Transverse colon (tissue), 4 donors: ENCODE results near the gene HINT2. TPM values are rescaled to one million over a fixed set of nuclear protein-coding genes. Genes with fewer than 3 reads are reported as not detected.

Experiments used
- DNase-seq: peaks from one replicate; pipeline ENCODE4 v3.0.0-alpha.2; 2019
- H3K27ac ChIP-seq, 4 donors: fragments of 200-600 bp; sonication (generic); 2 replicates each; pipeline ENCODE4 v1.5.1; 2016 to 2018; ENCODE audit warnings: inconsistent platforms in 4 of 4
- H3K27me3 ChIP-seq: fragments of 200-600 bp; sonication (generic); 2 replicates; pipeline ENCODE4 v1.5.1; 2017; ENCODE audit warnings: inconsistent platforms
- H3K36me3 ChIP-seq, 4 donors: fragments of 200-600 bp; sonication (generic); 2 replicates each; pipeline ENCODE4 v1.5.1; 2017 to 2019; ENCODE audit warnings: inconsistent platforms in 4 of 4
- H3K4me1 ChIP-seq, 4 donors: fragments of 200-600 bp; sonication (generic); 2 replicates each; pipeline ENCODE4 v1.5.1; 2017 to 2020; ENCODE audit warnings: inconsistent platforms in 4 of 4
- H3K4me3 ChIP-seq, 4 donors: fragments of 200-600 bp; sonication (generic); 1 replicate in 1 of 4; 2 replicates in 3 of 4; pipeline versions ENCODE4 v1.5.1 to v1.6.1; 2017 to 2019; ENCODE audit warnings: inconsistent platforms in 4 of 4
- H3K9me3 ChIP-seq, 2 donors: fragments of 200-600 bp; sonication (generic); 2 replicates each; pipeline ENCODE4 v1.5.1; 2017 to 2019; ENCODE audit warnings: inconsistent platforms in 2 of 2
- CTCF ChIP-seq, 5 experiments: fragments of 200-600 bp in 3 of 5; fragments of 450-650 bp in 2 of 5; sonication (generic) in 3 of 5; IDR thresholded peaks; 1 replicate in 2 of 5; 2 replicates in 3 of 5; pipeline ENCODE4 v1.5.1; 2016 to 2017; ENCODE audit warnings: antibody characterized with exemption in 5 of 5, inconsistent platforms in 3 of 5, mild to moderate bottlenecking in 2 of 5, moderate library complexity in 1 of 5
- EP300 ChIP-seq: sonication (generic); formaldehyde crosslinking; IDR thresholded peaks from one replicate; pipeline ENCODE4 v1.6.1; 2017; ENCODE audit warnings: antibody characterized with exemption, low read depth
- POLR2A ChIP-seq: fragments of 450-650 bp; IDR thresholded peaks from one replicate; pipeline ENCODE4 v1.6.1; 2016; ENCODE audit warnings: antibody characterized with exemption, mild to moderate bottlenecking, moderate library complexity
- POLR2AphosphoS5 ChIP-seq, 3 donors: sonication (generic); formaldehyde crosslinking; IDR thresholded peaks; one replicate each; pipeline ENCODE4 v1.6.1; 2016; ENCODE audit warnings: antibody characterized with exemption in 3 of 3
- WGBS, 2 donors: methylation state at CpG; one replicate each; pipeline ENCODE4 v1.1.5; 2018; ENCODE audit warnings: low coverage in 1 of 2; 5-methylcytosine and 5-hydroxymethylcytosine counted together
- in situ Hi-C, 4 donors: fragments of 200-750 bp; cut with MboI; loops; one replicate each; pipeline versions ENCODE4 v1.15.0 to v1.15.1; 2017; ENCODE audit warnings: low sequenced_read_pairs in 3 of 4, low pct_ligation_motif_present in 1 of 4, low pct_unique_long_range_greater_than_20kb in 1 of 4
- intact Hi-C: fragments of 100-400 bp; cut with DNase I; formaldehyde crosslinking; loops from one replicate; pipeline ENCODE4 v1.15.1; 2023; ENCODE audit warnings: low total_unique reads
- total RNA-seq, 4 donors: library from RNA; depleted of rRNA; stranded (reverse); fragments of >200 nt; gene quantifications; one replicate each; pipeline ENCODE4 v1.1.0, GENCODE V29; 2016

The HINT2 gene
- total RNA-seq, 4 donors from 2014 or later: 16.8 to 58.0 (median 38.9) TPM

- TF ChIP-seq POLR2AphosphoS5 (IDR thresholded peaks at IDR 0.05): no peak
- no peak for TF ChIP-seq EP300
- WGBS, 2 donors: 60 to 76% methylated on average over 2 to 4 of the region's 4 CpGs
- intact Hi-C loops: no loop called here
- no peak for DNase-seq
- Histone ChIP-seq H3K27me3 (no peaks in the 10 kb centered on the region), H3K4me1 (peaks cover 11 to 32% (median 19%) of the 10 kb centered on the region in 4 donors), H3K4me3 (no peak overlapping the region), H3K36me3 (no peaks in the 10 kb centered on the region), H3K9me3 (no peaks in the 10 kb centered on the region), H3K27ac (peak overlapping the region; percentile 20 to 69 (median 50))
- in situ Hi-C loops: no loop called here
Observed at GRCh38 chr9:35847792-35848572, 33.1 kb upstream of the HINT2 start.

- no peaks in the 10 kb centered on the region for H3K27me3 ChIP-seq
- no peaks in the 10 kb centered on the region for H3K9me3 ChIP-seq
- H3K4me1 ChIP-seq: peaks cover 11 to 32% (median 19%) of the 10 kb centered on the region in 4 donors
- peak overlapping the region; percentile 15 to 69 (median 56) for H3K27ac ChIP-seq
- no peak for TF ChIP-seq POLR2AphosphoS5 (IDR thresholded peaks at IDR 0.05)
- TF ChIP-seq POLR2A: no peak
- TF ChIP-seq EP300: no peak
- TF ChIP-seq CTCF (IDR thresholded peaks at IDR 0.05): no peak
- 62 to 84% methylated on average over 8 to 31 of the region's 53 CpGs for WGBS, 2 donors
- no peaks in the 10 kb centered on the region for H3K36me3 ChIP-seq
- intact Hi-C loops: no loop called here
- in situ Hi-C loops: no loop called here
- H3K4me3 ChIP-seq: no peak overlapping the region
- DNase-seq: no peak
Observed at GRCh38 chr9:35845824-35846771, 31.3 kb upstream of the HINT2 start.

GRCh38 chr9:35844628-35845270, 29.9 kb upstream of the HINT2 start:
- no peak for TF ChIP-seq POLR2A
- TF ChIP-seq POLR2AphosphoS5 (IDR thresholded peaks at IDR 0.05): peak in 1 of 3 donors; percentile 26
- TF ChIP-seq CTCF (IDR thresholded peaks at IDR 0.05): no peak
- TF ChIP-seq EP300: no peak
- Histone ChIP-seq H3K36me3 (no peaks in the 10 kb centered on the region), H3K27ac (peak overlapping the region; percentile 15 to 69 (median 56)), H3K27me3 (no peaks in the 10 kb centered on the region), H3K4me3 (no peak overlapping the region), H3K9me3 (no peaks in the 10 kb centered on the region), H3K4me1 (peaks cover 11 to 32% (median 19%) of the 10 kb centered on the region in 4 donors)
- intact Hi-C loops (no loop called here), in situ Hi-C loops (no loop called here)
- 29 to 39% methylated on average over 6 to 7 of the region's 7 CpGs for WGBS, 2 donors
- DNase-seq: peak; percentile 54

GRCh38 chr9:35842795-35843194, 28.0 kb upstream of the HINT2 start:
- DNase-seq: no peak
- TF ChIP-seq POLR2A (no peak), CTCF (IDR thresholded peaks at IDR 0.05) (no peak), POLR2AphosphoS5 (IDR thresholded peaks at IDR 0.05) (no peak), EP300 (no peak)
- no peak overlapping the region for H3K27ac ChIP-seq
- H3K4me1 ChIP-seq: peaks cover 11 to 28% (median 18%) of the 10 kb centered on the region in 4 donors
- no peaks in the 10 kb centered on the region for H3K36me3 ChIP-seq
- no peaks in the 10 kb centered on the region for H3K9me3 ChIP-seq
- WGBS, 2 donors: 65 to 83% methylated on average over 2 to 3 of the region's 3 CpGs
- H3K27me3 ChIP-seq: no peaks in the 10 kb centered on the region
- in situ Hi-C loops (no loop called here), intact Hi-C loops (no loop called here)
- H3K4me3 ChIP-seq: no peak overlapping the region
